NCI-H524 treated with DMSO at 0.1 percent for 48 hours (cell line): ENCODE data around the gene TSHR.
"Not testable (repeated sequence)": the region's sequence is repeated elsewhere in the genome, so short reads cannot be mapped to it uniquely, and the experiment has no call there.

Source experiments
- DNase-seq: peaks from one replicate; lab custom pipeline; 2025; lab: John Stamatoyannopoulos, UW

Gene TSHR

DNA sequence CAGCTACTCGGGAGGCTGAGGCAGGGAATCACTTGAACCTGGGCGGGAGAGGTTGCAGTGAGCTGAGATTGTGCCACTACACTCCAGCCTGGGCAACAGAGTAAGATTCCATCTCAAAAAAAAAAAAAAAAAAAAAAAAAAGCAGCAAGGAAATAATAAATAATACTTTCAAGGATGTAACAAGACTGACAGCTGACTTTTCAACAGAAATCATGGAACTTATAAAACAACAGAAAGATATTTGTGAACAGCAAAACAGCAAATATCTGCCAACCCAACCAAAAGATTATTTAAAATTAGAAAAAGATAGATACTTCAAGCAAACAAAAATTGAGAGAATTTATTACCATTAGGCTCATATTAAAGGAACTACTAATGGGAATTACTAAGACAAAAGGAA, 115.1 kb downstream of the TSHR start:
- no peak for DNase-seq

DNA sequence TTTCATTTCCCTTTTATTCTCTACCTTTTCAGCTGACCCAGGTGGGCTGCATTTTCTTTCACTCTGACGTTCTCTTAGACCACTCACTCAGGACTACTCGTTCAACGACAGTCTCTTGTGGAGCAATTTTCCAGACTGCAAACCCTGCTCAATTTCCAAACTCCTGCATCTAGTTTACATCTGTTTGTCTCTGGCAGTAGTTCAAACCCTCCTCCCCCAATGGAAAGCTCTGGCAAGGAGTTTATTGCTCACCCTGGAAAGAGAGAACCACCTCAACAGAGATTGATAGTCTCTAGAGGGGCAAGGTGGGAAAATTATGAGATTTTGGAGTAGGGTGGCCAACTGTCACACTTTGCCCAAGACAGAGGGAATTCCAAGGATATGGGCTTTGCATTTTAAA, 130.2 kb downstream of the TSHR start:
- no peak for DNase-seq

DNA sequence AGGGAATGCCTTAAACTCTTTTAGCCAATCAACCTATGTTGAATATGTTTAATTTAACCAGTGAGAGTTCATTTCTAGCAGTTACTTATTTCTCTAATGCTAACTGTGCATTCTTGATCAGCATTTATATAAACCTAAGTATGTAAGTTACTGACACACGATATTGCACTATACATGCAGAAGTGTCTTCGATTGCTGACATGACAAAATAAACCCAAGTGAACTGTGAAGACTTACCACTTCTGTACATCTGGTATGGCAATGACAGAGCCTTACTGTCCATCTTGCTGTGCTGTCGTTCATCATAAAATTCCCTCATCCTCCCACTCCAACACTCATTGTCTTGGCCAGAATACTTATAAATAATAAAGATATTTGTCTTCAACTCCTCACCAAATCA, 131.8 kb downstream of the TSHR start:
- no peak for DNase-seq

DNA sequence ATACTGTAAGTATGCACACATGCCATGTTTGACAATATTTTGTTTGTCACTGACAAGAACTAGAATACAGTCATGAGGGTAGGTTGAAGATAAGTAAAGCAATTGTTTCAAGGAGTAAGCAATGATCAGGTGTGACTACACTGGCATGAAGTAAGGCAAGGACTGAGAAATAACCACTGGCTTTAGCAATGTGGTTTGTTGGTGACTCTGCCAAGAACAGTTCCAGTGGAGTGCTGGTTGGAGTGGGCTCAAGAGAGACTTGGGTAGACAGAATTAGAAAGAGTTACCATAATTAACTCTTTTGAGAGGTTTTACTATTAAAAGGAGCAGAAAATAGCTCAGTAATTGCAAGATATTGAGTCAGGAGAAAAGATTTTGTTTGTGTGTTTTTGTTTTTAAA, 135.7 kb downstream of the TSHR start:
- DNase-seq: no peak

DNA sequence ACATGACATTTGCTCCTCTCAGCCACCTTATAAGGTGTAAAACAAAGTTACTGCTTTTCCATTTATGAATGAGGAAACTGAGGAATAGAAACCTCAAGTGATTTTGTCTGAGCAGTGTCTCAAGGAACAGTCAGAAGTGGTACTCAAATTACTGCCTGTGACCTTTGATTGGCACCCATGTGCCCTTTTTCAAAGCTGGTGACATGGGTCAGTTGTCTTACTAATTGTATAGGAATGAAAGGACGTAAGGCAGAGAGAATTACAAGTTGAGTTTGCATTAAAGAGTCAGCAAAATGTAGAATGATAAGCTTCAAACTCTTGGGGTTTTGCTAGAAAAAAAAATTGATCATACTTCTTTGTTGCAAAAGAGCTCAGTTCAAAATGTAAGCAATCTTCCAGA, 136.2 kb downstream of the TSHR start:
- no peak for DNase-seq

DNA sequence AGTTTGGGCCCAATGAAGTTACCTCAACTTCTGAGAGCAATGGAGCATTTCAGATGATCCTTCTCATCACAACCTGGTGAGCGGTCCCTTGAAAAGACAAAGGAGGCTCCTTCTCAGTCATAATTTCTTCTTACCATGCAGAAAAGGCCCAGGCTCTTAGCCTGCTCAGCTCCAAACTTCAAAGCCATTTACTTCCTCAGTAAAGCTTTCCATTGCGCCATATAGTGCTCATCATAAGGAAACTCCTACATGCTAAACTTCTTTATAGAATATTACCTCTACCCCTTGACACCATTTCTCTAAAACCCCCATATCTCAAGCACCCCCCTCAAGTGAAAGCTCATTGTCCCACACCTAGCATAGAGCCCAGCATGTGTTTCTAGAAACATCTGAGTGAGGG, 138.2 kb downstream of the TSHR start:
- DNase-seq: no peak

DNA sequence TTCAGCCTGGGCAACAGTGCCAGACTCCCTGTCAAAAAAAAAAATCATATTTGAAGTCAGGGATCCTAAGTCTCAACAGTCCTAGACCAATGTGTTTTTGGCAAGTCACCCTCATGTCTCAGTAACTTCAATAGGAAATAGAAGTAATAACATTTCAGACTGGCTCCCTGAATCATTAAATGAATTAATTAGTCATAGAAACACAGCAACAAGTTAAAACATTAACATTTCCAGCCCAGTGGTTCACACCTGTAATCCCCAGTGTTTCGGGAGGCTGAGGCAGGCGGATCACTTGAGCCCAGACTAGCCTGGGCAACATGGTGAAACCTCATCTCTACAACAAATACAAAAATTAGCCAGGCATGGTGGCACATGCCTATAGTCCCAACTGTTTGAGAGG, 140.1 kb downstream of the TSHR start:
- no peak for DNase-seq

DNA sequence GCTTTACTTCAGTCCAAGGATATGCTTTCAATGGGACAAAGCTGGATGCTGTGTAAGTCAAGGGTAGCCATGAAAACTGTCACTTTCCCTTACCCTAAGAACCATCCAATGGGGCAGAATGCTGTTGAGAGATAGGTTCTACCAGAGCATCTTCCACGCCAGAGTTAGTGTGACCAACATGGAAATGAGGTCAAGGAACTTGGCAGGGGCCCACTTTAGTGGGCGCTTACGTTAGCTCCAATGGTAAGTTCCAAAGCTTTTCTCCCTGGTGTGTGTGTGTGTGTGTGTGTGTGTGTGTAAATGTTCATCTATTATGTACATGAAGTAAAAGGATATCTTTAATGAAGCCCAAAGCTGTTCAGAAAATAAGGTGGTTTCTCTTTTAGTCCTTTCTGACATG, 141.2 kb downstream of the TSHR start:
- no peak for DNase-seq

DNA sequence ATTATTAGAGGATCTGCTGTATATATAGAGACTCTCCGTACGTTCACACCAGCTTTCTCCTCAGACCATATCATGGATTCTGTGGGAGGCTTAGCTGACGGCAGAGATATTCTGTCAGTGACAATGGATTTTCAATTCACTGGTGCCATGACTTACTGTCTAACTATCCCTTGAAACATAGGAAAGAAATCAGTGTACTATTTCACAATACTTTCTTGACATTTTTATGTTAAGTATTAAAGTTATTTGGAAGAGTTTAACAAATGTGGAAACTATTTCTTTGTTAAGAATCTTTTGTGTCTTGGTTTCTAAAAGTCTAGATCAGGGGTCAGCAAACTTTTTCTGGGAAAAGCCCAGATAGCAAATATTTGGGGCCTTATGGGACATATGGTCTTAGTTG, 146.8 kb downstream of the TSHR start:
- DNase-seq: no peak

DNA sequence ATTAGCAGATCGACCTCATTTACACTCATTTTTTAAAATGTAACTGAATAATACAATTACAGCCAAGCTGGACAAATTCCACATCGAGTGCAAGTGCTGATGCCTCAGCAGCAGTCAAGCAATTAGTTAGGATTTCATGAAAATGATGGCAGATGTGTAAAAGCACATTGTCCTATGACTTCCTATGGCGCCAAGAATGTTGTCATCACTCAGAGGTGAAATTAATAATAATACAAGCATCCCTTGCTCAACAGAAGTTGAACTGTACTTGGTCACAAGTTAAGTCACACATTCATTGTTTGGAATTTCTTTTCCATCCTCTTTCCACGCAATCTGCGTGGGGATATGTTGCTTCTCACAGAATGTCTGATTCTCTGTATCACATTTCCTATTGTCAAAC, 148.0 kb downstream of the TSHR start:
- DNase-seq: no peak

DNA sequence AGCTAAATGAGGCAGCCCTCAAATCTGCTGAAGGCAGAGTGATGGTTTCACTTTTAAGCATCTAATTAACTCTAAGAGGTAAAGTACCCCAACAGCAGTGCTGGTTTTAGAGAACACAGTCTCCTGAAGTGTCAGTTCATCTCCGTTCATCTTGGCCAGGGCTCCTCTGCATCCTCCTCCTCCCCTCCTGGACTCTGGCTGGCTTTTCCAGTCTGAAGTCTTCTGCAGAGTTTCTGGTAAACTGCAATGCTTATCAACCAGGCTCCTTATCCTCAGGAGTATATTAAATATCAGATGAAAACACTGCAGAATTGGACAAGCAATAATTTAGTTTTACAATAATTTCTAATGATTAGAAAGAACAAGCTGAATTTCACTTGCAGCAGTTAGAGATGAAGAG, 150.0 kb downstream of the TSHR start:
- no peak for DNase-seq

DNA sequence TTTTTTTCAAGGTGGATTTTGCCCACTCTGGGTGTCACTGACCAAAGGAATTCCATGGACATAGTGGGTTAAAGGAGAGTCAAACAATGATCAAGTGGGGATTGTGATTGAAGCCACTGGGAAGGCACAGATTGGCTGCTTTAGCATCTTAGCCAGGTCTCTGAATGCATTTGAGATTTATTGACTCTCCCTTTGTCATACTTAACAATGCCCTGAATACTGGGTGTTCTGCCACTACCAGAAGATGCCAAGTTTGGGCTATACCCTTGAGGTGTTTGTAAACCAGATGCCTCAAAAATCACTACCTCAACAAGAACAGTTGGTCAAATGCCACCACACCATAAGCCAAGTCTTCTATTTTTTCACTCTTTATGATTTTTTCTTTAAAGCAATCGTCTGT, 150.5 kb downstream of the TSHR start:
- DNase-seq: no peak

DNA sequence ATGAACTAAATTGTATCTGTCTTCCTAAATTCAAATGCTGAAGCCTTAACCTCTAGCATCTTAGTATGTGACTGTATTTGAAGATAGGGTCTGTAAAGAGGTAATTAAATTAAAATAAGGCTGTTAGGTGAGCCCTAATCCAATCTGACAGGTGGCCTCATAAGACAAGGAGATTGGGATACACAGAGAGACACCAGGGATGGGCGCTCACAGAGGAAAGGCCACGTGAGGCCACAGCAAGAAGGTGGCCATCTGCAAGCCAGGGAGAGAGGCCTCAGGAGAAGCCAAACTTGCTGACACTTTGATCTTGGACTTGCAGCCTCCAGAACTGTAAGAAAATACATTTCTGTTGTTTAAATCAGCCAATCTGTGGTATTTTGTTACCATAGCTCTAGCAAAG, 154.8 kb downstream of the TSHR start:
- DNase-seq: peak; percentile 39

DNA sequence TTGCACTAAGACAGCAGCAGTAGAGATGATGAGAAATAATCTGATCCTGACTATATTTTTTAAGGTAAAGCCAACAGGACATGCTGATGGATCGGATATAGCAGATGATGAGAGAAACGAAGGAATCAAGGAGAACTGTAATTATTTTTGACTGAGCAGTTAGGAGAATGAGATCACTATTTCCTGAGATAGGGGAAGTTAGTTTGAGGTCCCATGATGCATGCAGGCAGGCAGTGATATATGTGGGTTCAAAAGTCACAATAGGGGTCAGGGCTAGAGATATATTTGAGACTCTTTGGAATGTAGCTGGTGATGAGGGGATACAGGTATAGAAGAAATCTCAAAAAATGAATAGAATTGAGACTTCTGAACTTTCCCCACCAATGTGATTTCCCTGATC, 157.8 kb downstream of the TSHR start:
- DNase-seq: no peak

DNA sequence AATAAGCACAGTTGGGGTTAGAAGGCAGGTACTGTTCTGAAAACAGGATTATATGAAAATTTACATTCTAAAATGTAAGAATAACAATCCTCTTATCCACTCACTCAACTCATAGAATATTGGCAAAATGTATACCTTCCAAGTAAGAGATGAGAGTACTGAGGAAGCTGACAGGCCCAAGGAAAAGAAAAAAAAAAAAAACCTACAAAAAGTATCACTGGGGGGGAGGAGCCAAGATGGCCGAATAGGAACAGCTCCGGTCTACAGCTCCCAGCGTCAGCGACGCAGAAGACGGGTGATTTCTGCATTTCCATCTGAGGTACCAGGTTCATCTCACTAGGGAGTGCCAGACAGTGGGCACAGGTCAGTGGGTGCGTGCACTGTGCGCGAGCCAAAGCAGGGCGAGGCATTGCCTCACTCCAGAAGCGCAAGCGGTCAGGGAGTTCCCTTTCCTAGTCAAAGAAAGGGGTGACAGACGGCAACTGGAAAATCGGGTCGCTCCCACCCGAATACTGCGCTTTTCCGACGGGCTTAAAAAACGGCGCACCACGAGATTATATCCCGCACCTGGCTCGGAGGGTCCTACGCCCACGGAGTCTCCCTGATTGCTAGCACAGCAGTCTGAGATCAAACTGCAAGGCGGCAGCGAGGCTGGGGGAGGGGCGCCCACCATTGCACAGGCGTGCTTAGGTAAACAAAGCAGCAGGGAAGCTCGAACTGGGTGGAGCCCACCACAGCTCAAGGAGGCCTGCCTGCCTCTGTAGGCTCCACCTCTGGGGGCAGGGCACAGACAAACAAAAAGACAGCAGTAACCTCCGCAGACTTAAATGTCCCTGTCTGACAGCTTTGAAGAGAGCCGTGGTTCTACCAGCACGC, 158.8 kb downstream of the TSHR start:
- DNase-seq: not testable (repeated sequence)

DNA sequence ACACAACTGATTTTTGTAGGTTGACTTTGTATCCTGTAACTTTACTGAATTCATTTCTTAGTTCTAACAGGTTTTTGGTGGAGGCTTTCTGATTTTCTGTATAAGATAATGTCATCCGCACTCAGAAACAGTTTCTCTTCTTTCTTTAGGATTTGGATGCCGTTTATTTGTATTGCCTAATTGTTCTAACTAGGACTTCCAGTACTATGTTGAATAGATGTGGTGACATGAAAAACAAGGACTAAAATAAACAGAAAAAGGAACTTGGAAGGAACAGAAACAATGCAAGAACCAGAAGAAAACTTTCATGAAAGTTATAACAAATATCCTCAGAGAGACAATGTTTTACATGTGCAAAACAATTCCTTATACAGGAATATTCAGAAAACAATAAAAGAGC, 165.1 kb downstream of the TSHR start:
- no peak for DNase-seq

DNA sequence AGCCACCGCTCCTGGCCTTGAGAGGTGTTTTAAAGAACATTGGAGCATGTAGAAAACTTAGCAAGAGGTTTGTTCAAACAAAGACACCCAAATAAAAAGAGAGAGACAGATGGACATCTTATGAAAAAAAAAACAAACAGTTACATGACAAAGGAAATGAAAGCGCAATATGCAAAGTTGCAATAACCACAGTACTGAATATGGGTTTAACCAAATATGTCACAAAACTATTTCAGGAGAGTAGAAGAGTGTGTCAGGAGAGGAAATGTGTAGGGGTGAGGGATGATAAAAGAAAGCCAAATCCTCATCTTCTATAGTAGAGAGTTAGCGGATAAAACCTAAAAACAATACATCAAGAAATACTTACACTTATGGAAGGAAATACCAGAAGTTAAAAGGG, 166.9 kb downstream of the TSHR start:
- no peak for DNase-seq

DNA sequence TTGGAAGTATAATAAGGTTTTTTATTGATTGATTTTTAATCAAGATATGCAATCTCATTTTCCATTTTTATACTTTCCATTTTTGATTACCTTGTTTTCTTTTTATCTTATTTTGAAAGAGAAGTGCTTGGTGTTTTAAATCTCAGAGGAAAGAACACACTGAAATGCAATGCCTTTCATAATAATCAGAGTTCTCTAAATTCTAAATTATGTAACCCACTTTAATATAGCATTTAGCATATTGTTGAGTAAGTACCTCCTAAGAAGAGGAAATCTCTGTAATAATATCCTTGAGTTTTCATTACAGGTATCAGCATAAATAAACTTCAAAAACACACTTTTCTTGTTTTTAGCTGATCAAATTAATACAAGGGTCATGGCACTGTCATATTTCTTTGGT, 168.4 kb downstream of the TSHR start:
- DNase-seq: no peak

DNA sequence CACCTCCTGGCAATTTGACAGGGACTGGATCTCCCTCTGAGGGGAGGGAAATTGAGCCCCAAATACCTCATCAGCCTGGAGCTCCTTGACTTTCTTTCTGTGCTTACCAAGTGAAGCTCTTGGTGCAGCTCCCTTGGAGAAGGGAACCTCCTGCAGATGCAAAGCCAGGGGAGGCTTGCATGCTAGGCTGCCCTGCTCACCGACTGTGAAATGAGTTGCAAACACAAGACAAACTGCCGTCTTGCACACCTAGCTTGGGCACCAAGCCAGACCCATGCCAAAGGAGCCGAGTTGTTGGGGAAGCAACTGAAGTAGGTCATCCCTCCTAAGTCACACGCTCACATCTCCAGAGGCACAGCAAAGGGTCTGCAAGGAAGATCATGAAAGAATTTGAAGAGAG, 170.1 kb downstream of the TSHR start:
- DNase-seq: no peak

DNA sequence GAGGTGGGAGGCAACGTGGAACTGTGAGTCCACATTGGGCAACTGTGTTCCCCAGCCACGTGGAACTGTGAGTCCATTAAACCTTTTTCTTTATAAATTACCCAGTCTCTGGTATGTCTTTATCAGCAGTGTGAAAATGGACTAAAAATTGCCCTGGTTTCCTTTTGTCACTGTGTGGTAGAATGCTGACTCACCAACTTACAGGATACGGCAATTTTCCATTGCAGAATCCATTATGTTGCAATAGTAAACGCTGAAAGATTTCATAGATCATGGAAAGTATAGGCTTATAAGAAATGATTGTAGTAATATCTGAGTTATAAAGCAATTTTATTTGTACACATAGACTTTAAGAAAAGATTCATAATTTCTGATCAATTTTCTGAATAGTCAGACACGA, 172.4 kb downstream of the TSHR start:
- no peak for DNase-seq

DNA sequence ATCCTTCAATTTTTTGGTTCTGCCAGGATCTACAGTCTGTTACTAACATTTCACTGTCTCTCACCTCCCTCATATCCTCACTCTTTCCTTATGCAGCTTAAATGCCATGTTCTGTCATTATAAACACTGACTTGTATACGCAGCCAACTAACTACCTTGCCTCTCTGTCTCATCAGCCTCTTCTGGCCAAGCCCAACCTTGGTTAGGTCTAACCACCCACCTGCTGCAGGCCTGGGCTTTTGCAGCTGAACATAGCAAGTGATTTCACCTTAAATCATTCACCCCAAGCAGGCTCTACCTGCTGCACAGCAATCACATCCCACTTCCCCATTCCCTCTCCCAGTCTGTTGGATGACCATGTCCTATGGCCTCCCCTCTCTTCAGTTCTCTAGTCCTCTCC, 173.8 kb downstream of the TSHR start:
- no peak for DNase-seq

DNA sequence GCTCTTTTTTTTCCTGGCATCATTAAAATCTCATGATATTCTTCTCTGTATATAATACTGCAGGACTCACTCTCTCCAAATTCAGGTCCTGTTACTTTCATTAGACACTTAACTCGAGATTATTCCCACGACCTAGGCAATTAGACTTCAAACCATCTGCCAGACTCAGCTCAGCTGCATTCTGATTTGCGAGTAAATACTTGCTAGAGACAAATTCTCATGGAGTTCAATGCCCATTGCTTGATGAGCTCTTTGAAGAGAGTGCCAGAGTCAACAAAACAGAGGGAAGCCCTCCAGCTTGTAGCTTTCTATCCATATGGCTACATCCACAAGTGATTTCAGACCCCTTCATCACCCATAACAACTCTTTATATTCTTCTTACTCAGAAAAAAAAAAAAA, 177.0 kb downstream of the TSHR start:
- peak; percentile 100 for DNase-seq

DNA sequence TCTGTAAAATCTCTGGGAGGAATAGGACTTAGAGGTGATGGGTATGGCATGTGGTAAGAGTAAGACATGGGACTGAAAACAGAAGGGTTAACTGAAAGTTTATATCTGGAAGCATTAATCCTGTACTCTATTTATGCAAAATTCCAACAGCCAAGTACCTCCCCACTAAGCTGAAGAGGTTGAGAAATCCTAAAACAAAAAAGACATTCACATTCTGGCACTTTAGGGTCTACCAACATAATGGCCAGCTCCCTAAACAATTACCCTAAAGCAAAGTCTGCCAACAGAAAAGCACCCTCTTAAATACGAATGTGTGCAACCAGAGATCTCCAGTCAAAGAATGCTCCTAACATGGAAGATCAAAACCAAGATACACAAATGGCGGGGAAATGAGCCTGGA, 178.0 kb downstream of the TSHR start:
- DNase-seq: peak; percentile 26

DNA sequence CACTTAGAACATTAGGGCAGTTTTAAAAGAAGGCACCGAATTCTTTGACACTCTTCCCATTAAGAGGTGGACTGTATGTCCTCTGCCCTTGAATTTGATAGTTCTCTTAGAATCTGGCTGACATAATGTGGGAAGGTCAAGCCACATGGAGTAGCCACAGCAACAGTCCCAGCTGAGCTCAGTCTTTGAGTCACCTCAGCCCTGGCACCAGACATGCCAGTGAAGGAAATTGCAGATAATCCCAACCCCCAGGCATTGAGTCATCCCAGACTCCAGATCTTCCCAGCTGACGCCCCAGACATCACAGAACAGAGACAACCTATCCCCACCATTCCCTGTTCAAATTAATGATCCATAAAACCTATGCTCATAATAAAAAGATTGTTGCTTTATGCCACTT, 181.9 kb downstream of the TSHR start:
- DNase-seq: no peak
